Measurements from ENCODE around the gene NOPCHAP1.

The NOPCHAP1 gene

DNA sequence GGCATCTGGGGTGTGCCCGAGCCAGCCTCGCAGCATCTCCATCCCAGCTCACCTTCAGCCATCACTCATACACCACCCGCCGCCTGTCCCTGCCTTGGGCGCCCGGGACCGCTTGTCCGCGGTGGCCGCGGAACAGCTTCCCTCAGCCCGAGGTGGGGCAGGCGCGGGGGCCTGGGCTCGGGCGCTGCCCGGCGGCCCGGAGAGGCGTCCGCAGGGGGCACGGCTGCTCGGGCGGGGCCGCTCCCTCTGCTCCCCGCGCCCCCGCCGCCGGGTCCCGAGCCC, 28.5 kb upstream of the NOPCHAP1 start:
- Mint-ChIP-seq H3K27ac (peak overlapping the region; percentile 96), H3K4me1 (ENCODE audit: low read depth) (peaks cover 37% of the 10 kb centered on the region)

DNA sequence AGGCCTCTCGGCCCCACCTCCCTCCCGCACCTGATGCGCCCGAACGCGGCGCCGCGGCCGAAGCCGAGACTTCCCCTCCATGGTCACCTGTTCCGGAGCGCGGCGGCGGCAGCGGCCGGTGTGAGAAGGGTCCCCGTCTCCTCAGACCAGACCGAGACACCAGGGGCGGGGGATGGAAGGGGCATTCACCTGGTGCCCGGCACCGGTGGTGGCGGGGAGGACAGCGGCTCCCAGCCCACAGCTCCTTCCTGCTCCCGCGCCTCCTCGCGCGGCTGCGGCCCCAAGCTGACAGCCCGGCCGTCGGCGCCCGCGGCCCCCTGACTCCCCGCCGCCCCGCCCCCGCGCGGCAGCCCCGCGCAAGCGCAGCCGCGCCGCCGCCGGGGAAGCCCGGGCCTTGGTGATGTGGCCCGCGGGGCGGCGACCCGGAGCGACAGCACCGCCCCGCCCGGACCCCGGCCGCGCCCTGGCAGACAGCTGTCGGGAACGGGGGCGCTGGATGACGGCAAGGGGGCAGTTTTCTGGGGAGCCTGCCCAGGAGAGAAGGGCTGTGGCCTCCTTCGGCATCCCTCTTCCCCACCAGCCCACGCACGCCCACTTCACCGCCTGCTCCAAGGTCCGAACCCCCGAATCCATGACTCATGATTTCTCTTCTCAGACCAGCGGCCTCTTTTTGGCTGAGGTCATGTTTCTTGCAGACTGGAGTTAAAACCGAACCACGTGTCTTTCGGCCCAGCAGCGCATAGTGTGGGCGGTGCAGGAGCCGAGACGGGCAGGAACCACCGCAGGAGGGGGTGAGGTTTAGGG, 27.9 kb upstream of the NOPCHAP1 start, which contains the start of gene SLC41A2:
Gene SLC41A2, minus strand, starts transcription at position 290 of the 804 bp plus-strand sequence. CDS start 29,763 bp downstream, outside the sequence.
- H3K36me3 Mint-ChIP-seq (ENCODE audit: low read depth) = no peaks in the 10 kb centered on the region

More for the DNA sequence above, 28.5 kb upstream of the NOPCHAP1 start:
- Mint-ChIP-seq H3K9me3 (no peaks in the 10 kb centered on the region), H3K36me3 (ENCODE audit: low read depth) (no peaks in the 10 kb centered on the region), H3K4me3 (peak overlapping the region; percentile 85), H3K27me3 (peaks cover 8% of the 10 kb centered on the region)
- intact Hi-C loops (cut with micrococcal nuclease) = loop anchor here (10.0 kb wide), 1 partner anchor 97 kb away; no protein-coding TSS in a partner anchor

DNA sequence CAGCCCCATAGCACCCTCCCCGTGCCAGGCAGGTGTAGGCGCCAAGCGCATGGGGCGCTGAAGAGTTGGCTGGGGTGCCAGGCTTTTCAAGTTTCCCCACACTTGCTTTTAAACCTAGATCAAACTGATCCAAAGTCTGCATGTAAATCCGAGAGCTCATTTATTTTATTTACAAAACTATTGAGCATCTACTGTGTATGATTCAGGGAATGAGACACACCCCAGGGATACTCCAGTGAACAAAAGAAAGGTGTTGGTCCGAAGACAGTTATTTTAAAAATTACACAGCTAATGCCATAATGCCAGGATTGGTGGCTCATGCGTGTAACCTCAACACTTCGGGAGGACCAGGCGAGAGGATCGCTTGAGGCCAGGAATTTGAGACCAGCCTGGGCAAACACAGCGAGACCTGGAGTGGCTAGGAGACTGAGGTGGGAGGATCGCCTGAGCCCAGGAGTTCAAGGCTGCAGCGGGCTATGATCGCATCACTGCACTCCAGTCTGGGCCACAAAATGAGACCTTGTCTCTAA, 27.2 kb upstream of the NOPCHAP1 start:
- Mint-ChIP-seq H3K4me1 (ENCODE audit: low read depth) (peaks cover 37% of the 10 kb centered on the region), H3K27me3 (peaks cover 10% of the 10 kb centered on the region), H3K9me3 (no peaks in the 10 kb centered on the region), H3K4me3 (peak overlapping the region; percentile 85), H3K36me3 (ENCODE audit: low read depth) (no peaks in the 10 kb centered on the region), H3K27ac (peak overlapping the region; percentile 96)
- intact Hi-C loops (cut with micrococcal nuclease) = loop anchor here (1.0 to 10.0 kb wide), 3 partner anchors 16 to 96 kb away; partner anchors contain the start of gene NOPCHAP1

More for the DNA sequence above, 27.9 kb upstream of the NOPCHAP1 start, which contains the start of gene SLC41A2:
- Mint-ChIP-seq H3K27ac (peak within 1 kb of the TSS; percentile 96), H3K9me3 (no peaks in the 10 kb centered on the region), H3K4me1 (ENCODE audit: low read depth) (peaks cover 33% of the 10 kb centered on the region), H3K4me3 (peak within 1 kb of the TSS; percentile 85), H3K27me3 (peaks cover 8% of the 10 kb centered on the region)
- intact Hi-C loops (cut with micrococcal nuclease) = loop anchor here (1.0 to 10.0 kb wide), 3 partner anchors 17 to 97 kb away; partner anchors contain the start of gene NOPCHAP1

DNA sequence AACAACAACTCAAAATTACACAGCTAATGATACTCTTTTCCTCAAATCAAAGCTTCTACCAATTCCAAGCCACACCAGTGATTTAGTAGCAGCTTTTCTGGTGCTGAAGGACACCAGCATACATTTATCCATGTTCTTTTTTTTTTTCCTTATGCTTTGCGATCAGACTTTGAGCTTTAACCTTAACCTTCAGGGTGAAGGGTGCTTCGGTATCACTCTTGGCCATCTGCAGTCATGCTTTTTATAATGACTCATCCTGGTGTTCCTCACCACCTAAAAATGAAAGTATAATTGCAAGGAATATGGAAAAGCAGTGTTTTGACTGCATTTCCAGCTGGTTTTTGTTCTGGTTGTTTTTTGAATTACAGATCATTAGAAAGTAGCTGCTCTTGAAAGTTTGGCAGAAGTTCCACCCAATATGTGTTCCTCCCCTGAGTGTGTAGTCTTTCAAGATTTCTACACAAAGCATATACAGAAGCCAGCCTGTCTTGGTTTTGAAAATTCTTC, 26.7 kb upstream of the NOPCHAP1 start:
- H3K4me1 Mint-ChIP-seq (ENCODE audit: low read depth) = peaks cover 40% of the 10 kb centered on the region
- no peaks in the 10 kb centered on the region for H3K9me3 Mint-ChIP-seq
- H3K27me3 Mint-ChIP-seq = peaks cover 10% of the 10 kb centered on the region
- H3K27ac Mint-ChIP-seq = peak overlapping the region; percentile 96
- H3K4me3 Mint-ChIP-seq = peak overlapping the region; percentile 85
- intact Hi-C loops (cut with micrococcal nuclease) = loop anchor here (2.0 to 10.0 kb wide), 2 partner anchors 15 to 95 kb away; no protein-coding TSS in a partner anchor
- no peaks in the 10 kb centered on the region for H3K36me3 Mint-ChIP-seq (ENCODE audit: low read depth)

DNA sequence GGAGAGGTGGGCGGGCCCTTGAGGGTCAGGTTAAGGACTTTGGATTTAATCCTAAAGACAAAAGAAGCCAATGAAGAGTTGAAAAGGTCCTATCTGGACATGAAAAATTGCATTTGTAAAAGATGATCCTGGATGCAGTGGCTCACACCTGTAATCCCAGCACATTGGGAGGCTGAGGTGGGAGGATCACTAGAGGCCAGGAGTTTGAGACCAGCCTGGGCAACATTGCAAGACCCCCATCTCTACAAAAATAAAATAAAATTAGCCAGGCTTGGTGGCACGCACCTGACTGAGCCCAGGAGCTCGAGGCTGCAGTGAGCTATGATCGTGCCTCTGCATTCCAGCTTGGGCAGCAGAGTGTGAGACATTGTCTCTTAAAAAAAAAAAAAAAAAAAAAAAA, 25.7 kb upstream of the NOPCHAP1 start:
- peak overlapping the region; percentile 96 for H3K27ac Mint-ChIP-seq

DNA sequence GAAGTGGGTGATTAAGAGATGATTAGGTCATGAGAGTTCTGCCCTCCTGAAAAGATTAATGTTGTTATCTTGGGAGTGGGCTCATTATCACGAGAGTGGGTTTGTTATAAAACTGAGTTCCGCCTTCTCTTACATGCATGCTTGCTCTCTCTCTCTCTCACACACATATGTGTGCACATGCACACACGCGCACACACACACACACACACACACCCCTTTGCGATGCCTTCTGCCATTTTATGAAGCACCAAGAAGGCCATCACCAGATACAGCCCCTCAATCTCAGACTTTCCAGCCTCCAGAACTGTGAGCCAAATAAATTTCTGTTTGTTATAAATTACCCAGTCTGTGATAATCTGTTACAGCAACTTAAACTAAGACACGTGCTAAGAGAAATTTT, 22.4 kb upstream of the NOPCHAP1 start:
- Mint-ChIP-seq H3K27me3 (peaks cover 6% of the 10 kb centered on the region), H3K9me3 (no peaks in the 10 kb centered on the region), H3K4me3 (no peak overlapping the region), H3K27ac (no peak overlapping the region), H3K36me3 (ENCODE audit: low read depth) (no peaks in the 10 kb centered on the region), H3K4me1 (ENCODE audit: low read depth) (peaks cover 56% of the 10 kb centered on the region)
- intact Hi-C loops (cut with micrococcal nuclease) = no loop called here

More for the DNA sequence above, 25.7 kb upstream of the NOPCHAP1 start:
- intact Hi-C loops (cut with micrococcal nuclease) = no loop called here
- Mint-ChIP-seq H3K4me3 (no peak overlapping the region), H3K36me3 (ENCODE audit: low read depth) (no peaks in the 10 kb centered on the region), H3K27me3 (peaks cover 6% of the 10 kb centered on the region), H3K9me3 (no peaks in the 10 kb centered on the region), H3K4me1 (ENCODE audit: low read depth) (peaks cover 43% of the 10 kb centered on the region)

DNA sequence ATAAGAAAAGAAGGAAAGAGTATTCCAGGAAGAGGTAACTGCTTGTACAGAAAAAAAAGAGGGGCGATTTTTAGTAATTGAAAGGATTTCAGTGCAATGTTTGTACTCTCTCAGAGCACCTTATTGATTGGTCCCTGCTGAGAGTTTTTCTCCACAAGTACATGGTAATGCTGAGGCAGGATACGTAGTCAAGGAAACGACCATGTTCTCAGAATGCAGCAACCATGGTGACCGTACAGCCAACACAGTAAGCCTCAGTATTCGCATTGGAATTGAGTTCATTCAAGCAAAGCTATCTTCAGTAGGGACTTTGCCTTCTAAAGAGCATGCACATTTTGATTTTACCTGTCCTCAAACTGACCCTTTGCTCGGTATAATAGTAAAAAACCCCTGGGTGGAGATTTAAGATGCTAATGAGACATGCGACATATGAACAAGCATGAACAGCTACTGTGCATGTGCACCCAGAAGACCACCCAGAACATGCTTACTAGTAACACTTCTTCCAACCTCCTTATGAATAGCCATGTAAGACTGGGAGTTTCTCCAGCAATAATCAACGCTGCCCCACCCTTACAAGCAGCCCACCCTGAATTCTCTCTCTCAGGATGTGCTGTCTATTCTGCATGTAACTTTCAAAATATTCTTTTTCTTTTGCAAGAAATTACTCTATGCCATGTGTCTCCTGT, 21.8 kb upstream of the NOPCHAP1 start:
- H3K36me3 Mint-ChIP-seq (ENCODE audit: low read depth) = no peaks in the 10 kb centered on the region
- H3K4me1 Mint-ChIP-seq (ENCODE audit: low read depth) = peaks cover 56% of the 10 kb centered on the region
- peak overlapping the region; percentile 51 for H3K27ac Mint-ChIP-seq
- no peak overlapping the region for H3K4me3 Mint-ChIP-seq
- H3K9me3 Mint-ChIP-seq = no peaks in the 10 kb centered on the region
- peaks cover 6% of the 10 kb centered on the region for H3K27me3 Mint-ChIP-seq
- intact Hi-C loops (cut with micrococcal nuclease) = no loop called here

DNA sequence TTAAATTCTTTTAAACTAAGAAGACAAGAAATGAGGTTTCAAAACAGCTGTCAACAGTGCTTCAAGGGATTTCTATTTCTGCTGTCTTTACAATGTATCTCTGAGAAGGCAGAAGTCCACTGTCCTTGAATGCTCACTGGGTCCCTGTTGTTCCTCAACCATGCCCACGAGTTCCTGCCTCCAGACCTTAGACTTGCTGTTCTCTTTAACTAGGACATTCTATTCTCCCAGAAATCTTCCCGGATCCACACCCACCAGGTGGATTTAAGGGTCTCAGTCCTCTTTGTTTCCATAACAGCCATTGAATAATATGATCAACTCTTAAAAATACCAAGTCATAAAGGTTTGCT, 21.3 kb upstream of the NOPCHAP1 start:
- H3K27ac Mint-ChIP-seq = peak overlapping the region; percentile 51
- intact Hi-C loops (cut with micrococcal nuclease) = no loop called here
- H3K36me3 Mint-ChIP-seq (ENCODE audit: low read depth) = no peaks in the 10 kb centered on the region

DNA sequence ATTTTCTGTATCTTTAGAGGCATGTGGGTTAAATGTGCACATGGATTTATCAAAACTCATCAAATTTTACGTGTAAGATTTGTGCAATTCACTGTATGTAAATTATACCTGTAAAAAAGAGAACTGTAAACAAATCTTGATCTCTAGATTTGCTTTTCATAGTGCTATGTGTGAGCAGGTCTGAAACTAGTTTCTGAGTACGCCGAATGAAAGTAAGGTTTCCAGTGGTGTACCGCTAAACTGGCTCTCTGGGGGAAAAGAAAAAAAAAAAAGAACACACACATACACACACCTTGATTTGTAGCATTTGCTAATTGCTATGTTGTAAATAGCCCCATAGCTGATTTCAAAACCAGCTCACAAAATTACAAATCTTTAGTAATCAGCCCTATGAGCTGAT, 19.4 kb upstream of the NOPCHAP1 start:
- Mint-ChIP-seq H3K4me1 (ENCODE audit: low read depth) (peaks cover 58% of the 10 kb centered on the region), H3K27me3 (peaks cover 3% of the 10 kb centered on the region), H3K27ac (peak overlapping the region; percentile 16), H3K36me3 (ENCODE audit: low read depth) (no peaks in the 10 kb centered on the region), H3K4me3 (no peak overlapping the region), H3K9me3 (no peaks in the 10 kb centered on the region)
- intact Hi-C loops (cut with micrococcal nuclease) = no loop called here

More for the DNA sequence above, 21.3 kb upstream of the NOPCHAP1 start:
- peaks cover 6% of the 10 kb centered on the region for H3K27me3 Mint-ChIP-seq
- no peaks in the 10 kb centered on the region for H3K9me3 Mint-ChIP-seq
- H3K4me3 Mint-ChIP-seq = no peak overlapping the region
- H3K4me1 Mint-ChIP-seq (ENCODE audit: low read depth) = peaks cover 54% of the 10 kb centered on the region

DNA sequence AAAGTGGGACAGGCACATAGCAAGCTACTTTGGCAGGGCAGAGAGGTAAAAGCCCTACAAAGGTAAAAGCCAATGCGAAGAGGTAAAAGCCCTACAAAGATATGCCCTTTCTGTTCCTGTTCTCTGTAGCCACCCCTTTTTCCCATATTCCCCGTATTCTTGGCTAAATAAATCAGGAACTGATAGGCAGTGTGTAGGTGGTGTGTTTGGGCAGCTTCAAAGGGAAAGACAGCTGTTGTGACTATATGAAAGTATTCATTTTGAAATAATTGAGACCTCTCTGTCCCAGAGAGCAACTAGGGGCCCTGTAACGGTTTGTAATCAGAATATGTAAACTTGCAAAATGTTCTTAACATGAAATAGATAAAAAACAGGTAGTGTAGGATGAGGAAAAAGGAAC, 16.8 kb upstream of the NOPCHAP1 start:
- H3K27me3 Mint-ChIP-seq = no peaks in the 10 kb centered on the region
- H3K27ac Mint-ChIP-seq = peak overlapping the region; percentile 59
- no peak overlapping the region for H3K4me3 Mint-ChIP-seq
- H3K36me3 Mint-ChIP-seq (ENCODE audit: low read depth) = no peaks in the 10 kb centered on the region
- H3K9me3 Mint-ChIP-seq = no peaks in the 10 kb centered on the region
- peaks cover 65% of the 10 kb centered on the region for H3K4me1 Mint-ChIP-seq (ENCODE audit: low read depth)
- intact Hi-C loops (cut with micrococcal nuclease) = no loop called here

DNA sequence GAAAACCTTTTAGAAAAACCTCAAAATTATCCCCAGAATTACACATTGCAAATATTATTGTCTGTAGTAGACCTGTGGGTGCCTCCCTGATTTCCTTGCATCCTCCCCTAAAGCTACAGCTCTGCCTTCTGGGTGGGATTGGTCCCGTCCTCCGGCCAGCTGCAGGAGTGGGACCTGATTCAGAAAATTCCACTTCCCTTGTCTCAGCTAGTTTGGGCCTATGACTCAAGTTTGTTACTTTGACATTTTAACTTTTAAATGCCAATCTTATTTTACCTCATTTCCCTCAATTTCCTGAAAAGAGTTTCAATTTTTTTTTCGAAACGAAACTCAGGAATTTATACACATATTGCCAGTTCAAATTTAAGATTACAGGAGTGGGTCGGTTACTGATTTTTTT, 14.8 kb upstream of the NOPCHAP1 start:
- no peaks in the 10 kb centered on the region for H3K27me3 Mint-ChIP-seq
- intact Hi-C loops (cut with micrococcal nuclease) = no loop called here
- no peaks in the 10 kb centered on the region for H3K36me3 Mint-ChIP-seq (ENCODE audit: low read depth)

DNA sequence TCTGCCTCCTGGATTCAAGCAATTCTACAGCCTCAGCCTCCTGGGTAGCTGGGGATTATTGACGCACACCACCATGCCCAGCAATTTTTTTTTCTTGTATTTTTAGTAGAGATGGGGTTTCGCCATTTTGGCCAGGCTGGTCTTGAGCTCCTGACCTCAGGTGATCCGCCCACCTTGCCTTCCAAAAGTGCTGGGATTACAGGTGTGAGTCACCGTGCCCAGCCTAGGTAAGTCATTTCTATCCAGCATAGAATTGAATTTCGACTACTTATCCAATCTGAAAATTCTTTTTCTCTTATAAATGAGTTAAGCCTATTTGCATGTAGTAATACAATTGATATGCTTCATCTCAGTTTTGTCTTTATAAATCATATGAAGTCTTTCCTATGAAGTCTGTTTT, 12.9 kb upstream of the NOPCHAP1 start:
- no peak overlapping the region for H3K4me3 Mint-ChIP-seq
- no peak overlapping the region for H3K27ac Mint-ChIP-seq
- intact Hi-C loops (cut with micrococcal nuclease) = no loop called here
- peaks cover 62% of the 10 kb centered on the region for H3K4me1 Mint-ChIP-seq (ENCODE audit: low read depth)
- H3K27me3 Mint-ChIP-seq = no peaks in the 10 kb centered on the region
- no peaks in the 10 kb centered on the region for H3K9me3 Mint-ChIP-seq
- H3K36me3 Mint-ChIP-seq (ENCODE audit: low read depth) = no peaks in the 10 kb centered on the region

More for the DNA sequence above, 14.8 kb upstream of the NOPCHAP1 start:
- H3K9me3 Mint-ChIP-seq = no peaks in the 10 kb centered on the region
- no peak overlapping the region for H3K4me3 Mint-ChIP-seq
- H3K27ac Mint-ChIP-seq = peak overlapping the region; percentile 45
- H3K4me1 Mint-ChIP-seq (ENCODE audit: low read depth) = peaks cover 58% of the 10 kb centered on the region

DNA sequence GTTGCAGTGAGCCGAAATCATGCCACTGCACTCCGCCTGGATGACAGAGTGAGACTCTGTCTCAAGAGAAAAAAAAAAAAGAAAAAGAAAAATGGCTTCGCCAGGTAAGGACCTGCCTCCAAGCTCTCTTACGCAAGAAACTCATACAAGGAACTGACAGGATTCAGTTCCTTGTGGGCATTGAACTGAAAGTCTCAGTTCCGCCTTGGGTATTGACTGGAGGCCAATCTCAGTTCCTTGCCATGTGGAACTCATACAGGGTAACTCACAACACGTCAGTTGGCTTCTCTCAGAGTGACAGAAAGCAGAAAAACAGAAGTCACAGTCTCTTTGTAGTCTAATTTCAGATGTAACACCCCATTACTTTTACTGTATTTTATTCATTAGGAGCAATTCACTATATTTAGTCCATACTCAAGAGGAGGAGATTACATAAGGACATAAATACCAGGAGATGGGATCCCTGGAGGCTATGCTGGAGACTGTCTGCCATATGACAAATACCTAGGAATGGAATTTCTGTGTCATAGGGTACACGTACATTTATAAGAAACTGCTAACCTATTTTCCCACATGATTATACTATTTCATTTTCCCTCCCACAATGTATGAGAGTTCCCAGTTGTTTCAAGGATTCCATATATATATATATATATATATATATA, 11.4 kb upstream of the NOPCHAP1 start:
- Mint-ChIP-seq H3K36me3 (ENCODE audit: low read depth) (no peaks in the 10 kb centered on the region), H3K4me3 (peak overlapping the region; percentile 23), H3K4me1 (ENCODE audit: low read depth) (peaks cover 48% of the 10 kb centered on the region), H3K27ac (peak overlapping the region; percentile 67), H3K27me3 (no peaks in the 10 kb centered on the region), H3K9me3 (no peaks in the 10 kb centered on the region)
- intact Hi-C loops (cut with micrococcal nuclease) = loop anchor here (2.0 kb wide), 1 partner anchor 16 kb away; the partner anchor contains the start of gene SLC41A2
